ENCODE data around the gene TMEM107. TPM values are rescaled to one million over a fixed set of nuclear protein-coding genes. Genes with fewer than 3 reads are reported as not detected.

Gene TMEM107
- total and polyA plus RNA-seq, 10 of the 15 experiments (the other 5 are each of a cell fraction or from before 2014, with no cell fraction given): 7.9 to 38.7 (median 22.9) TPM

- TF ChIP-seq, protein P1, sequence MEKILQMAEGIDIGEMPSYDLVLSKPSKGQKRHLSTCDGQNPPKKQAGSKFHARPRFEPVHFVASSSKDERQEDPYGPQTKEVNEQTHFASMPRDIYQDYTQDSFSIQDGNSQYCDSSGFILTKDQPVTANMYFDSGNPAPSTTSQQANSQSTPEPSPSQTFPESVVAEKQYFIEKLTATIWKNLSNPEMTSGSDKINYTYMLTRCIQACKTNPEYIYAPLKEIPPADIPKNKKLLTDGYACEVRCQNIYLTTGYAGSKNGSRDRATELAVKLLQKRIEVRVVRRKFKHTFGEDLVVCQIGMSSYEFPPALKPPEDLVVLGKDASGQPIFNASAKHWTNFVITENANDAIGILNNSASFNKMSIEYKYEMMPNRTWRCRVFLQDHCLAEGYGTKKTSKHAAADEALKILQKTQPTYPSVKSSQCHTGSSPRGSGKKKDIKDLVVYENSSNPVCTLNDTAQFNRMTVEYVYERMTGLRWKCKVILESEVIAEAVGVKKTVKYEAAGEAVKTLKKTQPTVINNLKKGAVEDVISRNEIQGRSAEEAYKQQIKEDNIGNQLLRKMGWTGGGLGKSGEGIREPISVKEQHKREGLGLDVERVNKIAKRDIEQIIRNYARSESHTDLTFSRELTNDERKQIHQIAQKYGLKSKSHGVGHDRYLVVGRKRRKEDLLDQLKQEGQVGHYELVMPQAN (conservative IDR thresholded peaks at IDR 0.05): no peak
- TF ChIP-seq, protein P2, sequence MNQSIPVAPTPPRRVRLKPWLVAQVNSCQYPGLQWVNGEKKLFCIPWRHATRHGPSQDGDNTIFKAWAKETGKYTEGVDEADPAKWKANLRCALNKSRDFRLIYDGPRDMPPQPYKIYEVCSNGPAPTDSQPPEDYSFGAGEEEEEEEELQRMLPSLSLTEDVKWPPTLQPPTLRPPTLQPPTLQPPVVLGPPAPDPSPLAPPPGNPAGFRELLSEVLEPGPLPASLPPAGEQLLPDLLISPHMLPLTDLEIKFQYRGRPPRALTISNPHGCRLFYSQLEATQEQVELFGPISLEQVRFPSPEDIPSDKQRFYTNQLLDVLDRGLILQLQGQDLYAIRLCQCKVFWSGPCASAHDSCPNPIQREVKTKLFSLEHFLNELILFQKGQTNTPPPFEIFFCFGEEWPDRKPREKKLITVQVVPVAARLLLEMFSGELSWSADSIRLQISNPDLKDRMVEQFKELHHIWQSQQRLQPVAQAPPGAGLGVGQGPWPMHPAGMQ (IDR thresholded peaks at IDR 0.05; ENCODE audit: borderline replicate concordance): no peak
- no peak for TF ChIP-seq CHD1 (IDR thresholded peaks at IDR 0.05; ENCODE audit: low read depth, low read length)
Observed at GRCh38 chr17:8142158-8142886, 33.9 kb downstream of the TMEM107 start (continued).

DNA sequence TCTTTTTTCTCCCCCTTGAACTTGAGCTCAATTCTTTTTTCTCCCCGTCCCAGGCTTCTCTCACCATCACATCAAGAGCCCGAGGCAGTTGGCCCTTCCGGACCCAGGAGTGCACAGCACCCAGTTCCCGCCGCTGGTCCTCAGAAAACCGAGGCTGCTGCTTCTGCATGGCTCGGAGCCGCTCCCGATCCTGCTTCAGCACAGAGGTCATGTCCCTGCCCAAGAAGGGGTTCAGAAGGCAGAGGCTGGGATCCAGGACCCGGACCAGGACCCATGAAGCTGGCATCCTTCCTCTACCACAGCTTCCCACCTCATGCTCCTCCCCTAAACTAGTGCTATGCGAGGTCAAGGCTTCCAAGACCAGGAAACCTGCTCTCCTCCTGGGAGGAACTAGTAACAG is 34.4 kb downstream of the TMEM107 start:
- FAIRE-seq: no peak
- BruUV-seq (replicated peaks): no TSS peak
- H4K20me1 ChIP-seq (ENCODE audit: control insufficient read depth, insufficient read depth): no peaks in the 10 kb centered on the region
- H3K79me2 ChIP-seq (ENCODE audit: control insufficient read depth, insufficient read depth, low read length): no peaks in the 10 kb centered on the region
- no peak overlapping the region for H3K27ac ChIP-seq (ENCODE audit: control insufficient read depth, insufficient read depth)
- ChIA-PET RAD21 (ENCODE audit: unreplicated experiment) (interaction anchor here (0.6 to 1.0 kb wide), 2 partner anchors 15 to 106 kb away, joined by 4 to 5 read pairs; partner anchors contain the start of gene CTC1), CTCF (interaction anchor here (0.7 to 5.4 kb wide), 4 partner anchors 9 to 121 kb away, joined by 3 to 40 read pairs (median 4); partner anchors contain the start of genes ALOXE3 and PER1), POLR2A (interaction anchor here (1.6 to 4.7 kb wide), 2 partner anchors 8 to 10 kb away, joined by 6 to 29 read pairs; partner anchors contain the start of gene PER1), SMC1A (ENCODE audit: uncharacterized antibody, unreplicated experiment) (interaction anchor here (0.9 to 3.0 kb wide), 2 partner anchors 9 to 39 kb away, joined by 3 to 13 read pairs; no protein-coding TSS in a partner anchor)
- no peak overlapping the region for H3K4me2 ChIP-seq (ENCODE audit: control insufficient read depth, insufficient read depth)
- H2AFZ ChIP-seq (ENCODE audit: control insufficient read depth, low read depth, low read length): no peak overlapping the region
- DNase-seq (ENCODE audit: low read depth, low spot score): no peak
- WGBS (ENCODE audit: insufficient coverage, insufficient replicate concordance, low lambda C conversion rate, missing lambda C conversion rate): 89% methylated on average over 11 of the region's 11 CpGs
- H3K9me3 ChIP-seq (replicated peaks; ENCODE audit: control insufficient read depth, insufficient read depth, low read length): no peaks in the 10 kb centered on the region
- H3K9ac ChIP-seq (ENCODE audit: control insufficient read depth, insufficient read depth, low read length): no peak overlapping the region
- in situ Hi-C loops (cut with MboI): no loop called here
- H3K27me3 ChIP-seq (replicated peaks in 1 of 2; ENCODE audit: control insufficient read depth in 2 of 2, insufficient read depth in 2 of 2, low read length in 1 of 2): no peaks in the 10 kb centered on the region
- peaks cover 3 to 21% of the 10 kb centered on the region in 2 experiments for H3K36me3 ChIP-seq (ENCODE audit: control insufficient read depth in 2 of 2, insufficient read depth in 2 of 2, low read length in 1 of 2)
- no peak overlapping the region for H3K4me3 ChIP-seq
- H3K4me1 ChIP-seq (ENCODE audit: control insufficient read depth, insufficient read depth, low read length): peaks cover 7% of the 10 kb centered on the region
- intact Hi-C loops (cut with micrococcal nuclease; ENCODE audit: unreplicated experiment): no loop called here
- no peak for ATAC-seq
- TF ChIP-seq BHLHE40 (IDR thresholded peaks at IDR 0.05; ENCODE audit: borderline replicate concordance in 1 of 2, low read depth in 2 of 2, low read length in 1 of 2) (no peak), STAT1 (conservative IDR thresholded peaks at IDR 0.05) (no peak), YBX1 (IDR thresholded peaks at IDR 0.05) (no peak), SMAD1 (IDR thresholded peaks at IDR 0.05; ENCODE audit: low read depth, partially characterized antibody) (no peak), CTCF (IDR thresholded peaks at IDR 0.05 in 2 of 3, conservative IDR thresholded peaks at IDR 0.05 in 1 of 3; ENCODE audit: control insufficient read depth in 2 of 3, extremely low read depth in 1 of 3, insufficient read depth in 1 of 3, low read depth in 3 of 3, low read length in 3 of 3) (no peak), BCL11A (IDR thresholded peaks at IDR 0.05; ENCODE audit: low read depth, low read length) (no peak), NFYA (IDR thresholded peaks at IDR 0.05; ENCODE audit: borderline replicate concordance, low read depth, low read length) (no peak), ESRRA (IDR thresholded peaks at IDR 0.05; ENCODE audit: low read length) (no peak)
- TF ChIP-seq, protein P3, sequence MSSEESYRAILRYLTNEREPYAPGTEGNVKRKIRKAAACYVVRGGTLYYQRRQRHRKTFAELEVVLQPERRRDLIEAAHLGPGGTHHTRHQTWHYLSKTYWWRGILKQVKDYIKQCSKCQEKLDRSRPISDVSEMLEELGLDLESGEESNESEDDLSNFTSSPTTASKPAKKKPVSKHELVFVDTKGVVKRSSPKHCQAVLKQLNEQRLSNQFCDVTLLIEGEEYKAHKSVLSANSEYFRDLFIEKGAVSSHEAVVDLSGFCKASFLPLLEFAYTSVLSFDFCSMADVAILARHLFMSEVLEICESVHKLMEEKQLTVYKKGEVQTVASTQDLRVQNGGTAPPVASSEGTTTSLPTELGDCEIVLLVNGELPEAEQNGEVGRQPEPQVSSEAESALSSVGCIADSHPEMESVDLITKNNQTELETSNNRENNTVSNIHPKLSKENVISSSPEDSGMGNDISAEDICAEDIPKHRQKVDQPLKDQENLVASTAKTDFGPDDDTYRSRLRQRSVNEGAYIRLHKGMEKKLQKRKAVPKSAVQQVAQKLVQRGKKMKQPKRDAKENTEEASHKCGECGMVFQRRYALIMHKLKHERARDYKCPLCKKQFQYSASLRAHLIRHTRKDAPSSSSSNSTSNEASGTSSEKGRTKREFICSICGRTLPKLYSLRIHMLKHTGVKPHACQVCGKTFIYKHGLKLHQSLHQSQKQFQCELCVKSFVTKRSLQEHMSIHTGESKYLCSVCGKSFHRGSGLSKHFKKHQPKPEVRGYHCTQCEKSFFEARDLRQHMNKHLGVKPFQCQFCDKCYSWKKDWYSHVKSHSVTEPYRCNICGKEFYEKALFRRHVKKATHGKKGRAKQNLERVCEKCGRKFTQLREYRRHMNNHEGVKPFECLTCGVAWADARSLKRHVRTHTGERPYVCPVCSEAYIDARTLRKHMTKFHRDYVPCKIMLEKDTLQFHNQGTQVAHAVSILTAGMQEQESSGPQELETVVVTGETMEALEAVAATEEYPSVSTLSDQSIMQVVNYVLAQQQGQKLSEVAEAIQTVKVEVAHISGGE (CRISPR knock-in tag; IDR thresholded peaks at IDR 0.05): no peak
